ENCODE results near the gene TMEM87B. TPM values are rescaled to one million over a fixed set of nuclear protein-coding genes. Genes with fewer than 3 reads are reported as not detected.

TMEM87B gene
- total RNA-seq, 1 experiment from 2014 or later = 24.4 TPM

- Histone ChIP-seq H3K9me3 (ENCODE audit: insufficient read depth, low read depth) (no peaks in the 10 kb centered on the region), H3K4me2 (no peak overlapping the region), H3F3A (ENCODE audit: insufficient read depth, low read depth) (no peaks in the 10 kb centered on the region), H3K4me3 (no peak overlapping the region), H3K4me1 (replicated peaks; ENCODE audit: insufficient read depth) (no peaks in the 10 kb centered on the region), H3K79me2 (ENCODE audit: low read depth) (no peaks in the 10 kb centered on the region), H3K9me2 (ENCODE audit: insufficient read depth) (no peaks in the 10 kb centered on the region), H4K20me1 (ENCODE audit: insufficient read depth) (no peaks in the 10 kb centered on the region), H3K27ac (no peak overlapping the region), H3K27me3 (ENCODE audit: insufficient read depth, low read depth) (no peaks in the 10 kb centered on the region), H2AFZ (no peak overlapping the region), H3K36me3 (ENCODE audit: low read depth) (no peaks in the 10 kb centered on the region)
- ChIA-PET POLR2A (ENCODE audit: unreplicated experiment) (interaction anchor here (0.5 kb wide), 1 partner anchor 43 kb away, joined by 5 read pairs; no protein-coding TSS in a partner anchor), CTCF (no interaction called here)
- TF ChIP-seq EZH2 (IDR thresholded peaks at IDR 0.05; ENCODE audit: low read depth) = no peak
- TF ChIP-seq, protein P1, sequence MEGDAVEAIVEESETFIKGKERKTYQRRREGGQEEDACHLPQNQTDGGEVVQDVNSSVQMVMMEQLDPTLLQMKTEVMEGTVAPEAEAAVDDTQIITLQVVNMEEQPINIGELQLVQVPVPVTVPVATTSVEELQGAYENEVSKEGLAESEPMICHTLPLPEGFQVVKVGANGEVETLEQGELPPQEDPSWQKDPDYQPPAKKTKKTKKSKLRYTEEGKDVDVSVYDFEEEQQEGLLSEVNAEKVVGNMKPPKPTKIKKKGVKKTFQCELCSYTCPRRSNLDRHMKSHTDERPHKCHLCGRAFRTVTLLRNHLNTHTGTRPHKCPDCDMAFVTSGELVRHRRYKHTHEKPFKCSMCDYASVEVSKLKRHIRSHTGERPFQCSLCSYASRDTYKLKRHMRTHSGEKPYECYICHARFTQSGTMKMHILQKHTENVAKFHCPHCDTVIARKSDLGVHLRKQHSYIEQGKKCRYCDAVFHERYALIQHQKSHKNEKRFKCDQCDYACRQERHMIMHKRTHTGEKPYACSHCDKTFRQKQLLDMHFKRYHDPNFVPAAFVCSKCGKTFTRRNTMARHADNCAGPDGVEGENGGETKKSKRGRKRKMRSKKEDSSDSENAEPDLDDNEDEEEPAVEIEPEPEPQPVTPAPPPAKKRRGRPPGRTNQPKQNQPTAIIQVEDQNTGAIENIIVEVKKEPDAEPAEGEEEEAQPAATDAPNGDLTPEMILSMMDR (conservative IDR thresholded peaks at IDR 0.05) = no peak
- DNase-seq = no peak
- no TSS peak for BruUV-seq (replicated peaks)
- intact Hi-C loops (cut with micrococcal nuclease; ENCODE audit: unreplicated experiment) = no loop called here
These were observed 104.4 kb downstream of the TMEM87B start for GRCh38 chr2:112159454-112159921.

GRCh38 chr2:112160283-112161250 is 105.5 kb downstream of the TMEM87B start:
- no peaks in the 10 kb centered on the region for H3K27me3 ChIP-seq (ENCODE audit: insufficient read depth, low read depth)
- DNase-seq = no peak
- no peak overlapping the region for H2AFZ ChIP-seq
- no peak overlapping the region for H3K27ac ChIP-seq
- H3K36me3 ChIP-seq (ENCODE audit: low read depth) = no peaks in the 10 kb centered on the region
- ChIA-PET POLR2A (ENCODE audit: unreplicated experiment) (no interaction called here), CTCF (no interaction called here)
- no peaks in the 10 kb centered on the region for H3K9me2 ChIP-seq (ENCODE audit: insufficient read depth)
- no peaks in the 10 kb centered on the region for H3K4me1 ChIP-seq (replicated peaks; ENCODE audit: insufficient read depth)
- no peaks in the 10 kb centered on the region for H3K79me2 ChIP-seq (ENCODE audit: low read depth)
- H3K9me3 ChIP-seq (ENCODE audit: insufficient read depth, low read depth) = no peaks in the 10 kb centered on the region
- intact Hi-C loops (cut with micrococcal nuclease; ENCODE audit: unreplicated experiment) = no loop called here
- TF ChIP-seq EZH2 (IDR thresholded peaks at IDR 0.05; ENCODE audit: low read depth) = no peak
- TF ChIP-seq, protein P1 (conservative IDR thresholded peaks at IDR 0.05) = no peak
- no TSS peak for BruUV-seq (replicated peaks)
- no peaks in the 10 kb centered on the region for H4K20me1 ChIP-seq (ENCODE audit: insufficient read depth)
- H3F3A ChIP-seq (ENCODE audit: insufficient read depth, low read depth) = no peaks in the 10 kb centered on the region
- no peak overlapping the region for H3K4me3 ChIP-seq
- no peak overlapping the region for H3K4me2 ChIP-seq

DNA sequence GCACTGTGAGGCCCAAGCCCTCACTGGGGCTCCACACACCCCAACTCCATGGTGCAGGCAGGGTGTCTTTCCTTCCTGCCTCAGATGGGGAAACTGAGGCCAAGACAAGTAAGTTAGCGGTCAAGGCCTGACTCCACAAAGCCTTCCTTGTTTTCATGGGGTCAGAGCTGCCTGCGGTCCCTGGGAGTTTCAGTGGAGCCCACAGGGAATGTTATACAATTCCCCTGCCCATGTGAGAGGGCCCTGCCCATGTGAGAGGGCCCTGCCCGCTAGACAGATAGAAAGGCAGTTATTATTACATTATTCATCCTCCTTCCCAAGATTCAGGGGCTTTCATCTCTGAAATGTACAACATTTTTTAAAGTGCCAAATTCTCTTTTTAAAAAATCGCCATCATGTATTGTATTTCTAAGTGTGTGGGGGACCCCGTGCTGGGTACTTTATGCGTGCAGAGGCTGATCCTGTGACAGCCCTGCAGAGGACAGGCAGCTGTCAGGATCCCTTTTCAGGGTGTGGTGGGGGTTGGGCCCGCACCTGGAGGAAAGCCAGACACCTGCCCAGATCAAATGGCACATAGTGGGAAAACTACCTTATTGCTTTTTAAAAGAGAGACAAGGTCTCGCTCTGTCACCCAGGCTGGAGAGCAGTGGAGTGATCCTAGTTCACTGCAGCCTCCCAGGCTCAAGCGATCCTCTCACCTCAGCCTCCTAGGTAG is 106.5 kb downstream of the TMEM87B start:
- ChIA-PET POLR2A (ENCODE audit: unreplicated experiment) (no interaction called here), CTCF (no interaction called here)
- H3K4me2 ChIP-seq = no peak overlapping the region
- no peaks in the 10 kb centered on the region for H3K9me2 ChIP-seq (ENCODE audit: insufficient read depth)
- no peaks in the 10 kb centered on the region for H3K27me3 ChIP-seq (ENCODE audit: insufficient read depth, low read depth)
- TF ChIP-seq, protein P1 (conservative IDR thresholded peaks at IDR 0.05) = no peak
- no peak for TF ChIP-seq EZH2 (IDR thresholded peaks at IDR 0.05; ENCODE audit: low read depth)
- H3K4me1 ChIP-seq (replicated peaks; ENCODE audit: insufficient read depth) = no peaks in the 10 kb centered on the region
- H3K4me3 ChIP-seq = no peak overlapping the region
- H4K20me1 ChIP-seq (ENCODE audit: insufficient read depth) = no peaks in the 10 kb centered on the region
- H2AFZ ChIP-seq = no peak overlapping the region
- no peaks in the 10 kb centered on the region for H3F3A ChIP-seq (ENCODE audit: insufficient read depth, low read depth)
- intact Hi-C loops (cut with micrococcal nuclease; ENCODE audit: unreplicated experiment) = no loop called here
- H3K9me3 ChIP-seq (ENCODE audit: insufficient read depth, low read depth) = no peaks in the 10 kb centered on the region
- DNase-seq = no peak
- no peaks in the 10 kb centered on the region for H3K79me2 ChIP-seq (ENCODE audit: low read depth)
- no TSS peak for BruUV-seq (replicated peaks)
- no peak overlapping the region for H3K27ac ChIP-seq
- no peaks in the 10 kb centered on the region for H3K36me3 ChIP-seq (ENCODE audit: low read depth)

Measured in PC-9 (cell line).